ENCODE measurements around the gene R3HCC1L. TPM values are rescaled to one million over a fixed set of nuclear protein-coding genes. Genes with fewer than 3 reads are reported as not detected.

R3HCC1L gene
- total and polyA plus RNA-seq, 4 experiments from 2014 or later: 7.0 to 30.4 (median 20.5) TPM

DNA sequence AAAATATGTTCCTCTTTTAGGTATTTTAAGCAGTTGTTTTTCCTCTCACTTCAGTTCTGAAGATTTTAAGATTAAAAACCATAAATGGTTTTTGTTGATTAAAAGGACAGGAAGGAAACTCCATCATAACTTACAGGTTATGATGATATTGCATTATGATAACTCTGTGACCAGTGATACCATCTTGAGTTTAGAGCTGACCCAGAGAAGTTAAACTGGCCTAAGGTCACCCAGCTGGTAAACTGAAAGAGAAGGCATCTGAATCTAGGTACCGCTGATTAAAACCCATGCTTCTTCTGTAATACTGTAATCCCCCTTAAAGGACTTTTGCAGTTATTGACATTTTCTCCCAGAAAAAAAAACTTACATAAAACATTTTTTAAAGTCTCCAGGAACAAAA is 103.9 kb downstream of the R3HCC1L start:
- Histone ChIP-seq H3K9me3 (ENCODE audit: control insufficient read depth in 1 of 2, low read length in 2 of 2) (no peaks in the 10 kb centered on the region), H3K4me3 (ENCODE audit: low read length in 2 of 2) (no peak overlapping the region), H3K36me3 (ENCODE audit: insufficient read depth, low read length) (peaks cover 35% of the 10 kb centered on the region), H3K4me1 (ENCODE audit: insufficient read depth, low read length) (peaks cover 7% of the 10 kb centered on the region), H3K27me3 (ENCODE audit: insufficient read depth, low read length) (no peaks in the 10 kb centered on the region), H3K27ac (ENCODE audit: low read depth, low read length) (no peak overlapping the region)
- Mint-ChIP-seq H3K4me1 (peaks cover 5 to 10% (median 8%) of the 10 kb centered on the region in 4 donors), H3K9me3 (no peaks in the 10 kb centered on the region), H3K36me3 (peaks cover 44 to 78% of the 10 kb centered on the region in 2 donors), H3K4me3 (no peak overlapping the region), H3K27ac (peak overlapping the region in 3 of 7 donors; percentile 8 to 38 (median 18)), H3K27me3 (no peaks in the 10 kb centered on the region)
- CTCF ChIA-PET (ENCODE audit: partially characterized antibody): no interaction called here
- POLR2A ChIA-PET (ENCODE audit: partially characterized antibody): no interaction called here
- no peak for DNase-seq
- intact Hi-C loops (cut with micrococcal nuclease): no loop called here

DNA sequence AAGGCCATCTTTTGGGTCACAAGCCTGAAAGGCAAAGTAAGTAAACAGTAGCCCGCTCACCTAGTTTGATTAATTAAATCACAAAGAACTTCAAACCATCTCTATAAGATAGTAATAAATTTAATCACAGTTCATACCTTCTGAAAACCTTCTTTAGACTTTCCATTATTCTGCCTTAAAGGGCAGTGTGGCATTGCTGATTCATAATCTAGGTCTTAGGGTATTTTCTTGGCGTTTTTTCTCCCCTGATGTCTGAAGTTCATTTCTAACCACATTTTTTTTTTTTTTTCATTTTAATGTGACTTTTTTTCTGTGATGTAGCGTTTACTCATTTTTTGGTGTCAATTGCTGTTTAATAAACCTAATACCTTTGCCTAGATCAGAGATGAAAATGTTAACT is 106.1 kb downstream of the R3HCC1L start:
- DNase-seq: no peak
- Histone ChIP-seq H3K27me3 (ENCODE audit: insufficient read depth, low read length) (no peaks in the 10 kb centered on the region), H3K9me3 (ENCODE audit: control insufficient read depth in 1 of 2, low read length in 2 of 2) (no peaks in the 10 kb centered on the region), H3K36me3 (ENCODE audit: insufficient read depth, low read length) (peaks cover 46% of the 10 kb centered on the region), H3K27ac (ENCODE audit: low read depth, low read length) (no peak overlapping the region), H3K4me1 (ENCODE audit: insufficient read depth, low read length) (peaks cover 7% of the 10 kb centered on the region), H3K4me3 (ENCODE audit: low read length in 2 of 2) (no peak overlapping the region)
- ChIA-PET POLR2A (ENCODE audit: partially characterized antibody) (no interaction called here), CTCF (ENCODE audit: partially characterized antibody) (interaction anchor here (0.6 kb wide), 1 partner anchor 71 kb away, joined by 4 read pairs; no protein-coding TSS in a partner anchor)
- intact Hi-C loops (cut with micrococcal nuclease): no loop called here
- Mint-ChIP-seq H3K27me3 (no peaks in the 10 kb centered on the region), H3K4me3 (no peak overlapping the region), H3K27ac (no peak overlapping the region), H3K9me3 (no peaks in the 10 kb centered on the region), H3K4me1 (peaks cover 5 to 8% (median 7%) of the 10 kb centered on the region in 4 donors), H3K36me3 (peaks cover 44 to 83% of the 10 kb centered on the region in 2 donors)

DNA sequence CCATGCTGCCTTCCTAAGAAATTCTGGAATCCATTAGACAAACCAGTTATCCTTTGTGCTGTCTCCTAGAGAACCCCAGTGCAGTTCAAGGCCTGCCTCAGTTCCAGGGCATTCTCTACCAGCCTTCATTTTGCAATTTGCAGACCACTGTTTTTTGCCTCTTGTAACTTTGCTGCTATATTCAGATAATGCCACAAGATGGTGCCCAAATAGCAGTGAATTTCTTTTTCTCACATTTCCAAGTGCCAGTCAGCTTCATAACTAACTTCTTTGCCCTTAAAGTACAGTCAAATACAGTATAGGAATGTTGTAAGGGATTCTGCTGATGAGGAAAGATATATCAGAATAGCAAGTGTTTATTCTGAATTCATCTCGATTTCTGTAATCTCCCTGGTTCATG is 108.4 kb downstream of the R3HCC1L start:
- Histone ChIP-seq H3K27ac (ENCODE audit: low read depth, low read length) (no peak overlapping the region), H3K27me3 (ENCODE audit: insufficient read depth, low read length) (no peaks in the 10 kb centered on the region), H3K4me3 (ENCODE audit: low read length in 2 of 2) (no peak overlapping the region), H3K4me1 (ENCODE audit: insufficient read depth, low read length) (peaks cover 6% of the 10 kb centered on the region), H3K36me3 (ENCODE audit: insufficient read depth, low read length) (peaks cover 49% of the 10 kb centered on the region), H3K9me3 (ENCODE audit: control insufficient read depth in 1 of 2, low read length in 2 of 2) (no peaks in the 10 kb centered on the region)
- Mint-ChIP-seq H3K4me3 (no peak overlapping the region), H3K9me3 (no peaks in the 10 kb centered on the region), H3K27me3 (no peaks in the 10 kb centered on the region), H3K36me3 (peaks cover 44 to 80% of the 10 kb centered on the region in 2 donors), H3K4me1 (peaks cover 0 to 5% (median under 1%) of the 10 kb centered on the region in 4 donors), H3K27ac (peak overlapping the region in 1 of 7 donors; percentile 39)
- ChIA-PET CTCF (ENCODE audit: partially characterized antibody) (interaction anchor here (1.0 kb wide), 1 partner anchor 224 kb away, joined by 3 read pairs; no protein-coding TSS in a partner anchor), POLR2A (ENCODE audit: partially characterized antibody) (no interaction called here)
- DNase-seq: no peak
- intact Hi-C loops (cut with micrococcal nuclease): no loop called here

DNA sequence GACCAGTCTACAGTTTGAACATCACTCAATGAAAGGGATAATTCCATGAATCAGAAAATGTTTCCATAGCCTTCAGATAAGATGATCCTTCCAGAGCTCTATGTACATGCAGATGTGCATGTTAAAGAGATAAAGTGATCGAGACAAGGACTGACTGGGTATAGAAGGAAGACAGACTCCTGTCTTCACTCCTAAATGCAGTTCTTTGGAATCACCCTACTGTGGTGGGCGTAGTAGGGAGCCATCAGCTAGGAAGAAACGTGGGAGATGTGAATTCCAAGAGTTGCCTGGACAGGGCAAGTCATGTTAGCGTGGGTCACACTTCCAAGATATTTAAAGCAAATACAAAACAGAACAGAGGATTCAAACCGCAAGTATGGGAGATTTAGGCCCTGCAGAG is 109.7 kb downstream of the R3HCC1L start:
- H3K36me3 Mint-ChIP-seq: peaks cover 52 to 79% of the 10 kb centered on the region in 2 donors
- H3K27ac Mint-ChIP-seq: peak overlapping the region in 1 of 7 donors; percentile 79
- intact Hi-C loops (cut with micrococcal nuclease): no loop called here
- no peaks in the 10 kb centered on the region for H3K9me3 Mint-ChIP-seq
- H3K4me3 Mint-ChIP-seq: no peak overlapping the region
- H3K4me1 ChIP-seq (ENCODE audit: insufficient read depth, low read length): no peaks in the 10 kb centered on the region
- H3K27ac ChIP-seq (ENCODE audit: low read depth, low read length): no peak overlapping the region
- ChIA-PET POLR2A (ENCODE audit: partially characterized antibody) (no interaction called here), CTCF (ENCODE audit: partially characterized antibody) (no interaction called here)
- H3K9me3 ChIP-seq (ENCODE audit: control insufficient read depth in 1 of 2, low read length in 2 of 2): no peaks in the 10 kb centered on the region
- no peaks in the 10 kb centered on the region for H3K27me3 Mint-ChIP-seq
- DNase-seq: no peak
- H3K4me3 ChIP-seq (ENCODE audit: low read length in 2 of 2): no peak overlapping the region
- H3K4me1 Mint-ChIP-seq: peaks cover 0 to 1% (median 0%) of the 10 kb centered on the region in 4 donors
- H3K36me3 ChIP-seq (ENCODE audit: insufficient read depth, low read length): peaks cover 58% of the 10 kb centered on the region
- no peaks in the 10 kb centered on the region for H3K27me3 ChIP-seq (ENCODE audit: insufficient read depth, low read length)

DNA sequence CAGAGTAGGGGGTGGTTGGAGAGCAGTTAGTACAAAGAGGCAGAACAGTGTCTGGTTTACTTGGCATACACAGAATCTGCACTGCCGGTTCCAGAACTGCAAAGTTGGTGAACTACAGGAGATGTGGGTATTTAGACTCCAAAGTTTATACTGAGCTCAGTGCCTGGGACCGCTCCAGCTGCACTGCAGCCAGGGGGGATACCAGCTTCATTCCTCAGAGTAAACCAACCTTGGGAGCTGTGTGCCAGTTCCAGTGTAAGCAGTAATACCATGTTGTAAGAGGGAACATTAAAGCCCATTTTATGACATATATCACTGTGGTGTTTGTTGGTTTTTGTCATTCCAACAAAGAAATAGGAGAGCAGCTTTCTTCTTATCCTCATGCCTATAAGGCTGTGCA is 110.1 kb downstream of the R3HCC1L start:
- Mint-ChIP-seq H3K27me3 (no peaks in the 10 kb centered on the region), H3K4me3 (no peak overlapping the region), H3K4me1 (peaks cover 0 to 1% (median 0%) of the 10 kb centered on the region in 4 donors), H3K9me3 (no peaks in the 10 kb centered on the region), H3K27ac (peak overlapping the region in 1 of 7 donors; percentile 79), H3K36me3 (peaks cover 56 to 81% of the 10 kb centered on the region in 2 donors)
- peaks cover 54% of the 10 kb centered on the region for H3K36me3 ChIP-seq (ENCODE audit: insufficient read depth, low read length)
- no peaks in the 10 kb centered on the region for H3K4me1 ChIP-seq (ENCODE audit: insufficient read depth, low read length)
- H3K27ac ChIP-seq (ENCODE audit: low read depth, low read length): no peak overlapping the region
- DNase-seq: no peak
- no peak overlapping the region for H3K4me3 ChIP-seq (ENCODE audit: low read length in 2 of 2)
- no peaks in the 10 kb centered on the region for H3K9me3 ChIP-seq (ENCODE audit: control insufficient read depth in 1 of 2, low read length in 2 of 2)
- H3K27me3 ChIP-seq (ENCODE audit: insufficient read depth, low read length): no peaks in the 10 kb centered on the region
- POLR2A ChIA-PET (ENCODE audit: partially characterized antibody): no interaction called here
- CTCF ChIA-PET (ENCODE audit: partially characterized antibody): no interaction called here
- intact Hi-C loops (cut with micrococcal nuclease): no loop called here

DNA sequence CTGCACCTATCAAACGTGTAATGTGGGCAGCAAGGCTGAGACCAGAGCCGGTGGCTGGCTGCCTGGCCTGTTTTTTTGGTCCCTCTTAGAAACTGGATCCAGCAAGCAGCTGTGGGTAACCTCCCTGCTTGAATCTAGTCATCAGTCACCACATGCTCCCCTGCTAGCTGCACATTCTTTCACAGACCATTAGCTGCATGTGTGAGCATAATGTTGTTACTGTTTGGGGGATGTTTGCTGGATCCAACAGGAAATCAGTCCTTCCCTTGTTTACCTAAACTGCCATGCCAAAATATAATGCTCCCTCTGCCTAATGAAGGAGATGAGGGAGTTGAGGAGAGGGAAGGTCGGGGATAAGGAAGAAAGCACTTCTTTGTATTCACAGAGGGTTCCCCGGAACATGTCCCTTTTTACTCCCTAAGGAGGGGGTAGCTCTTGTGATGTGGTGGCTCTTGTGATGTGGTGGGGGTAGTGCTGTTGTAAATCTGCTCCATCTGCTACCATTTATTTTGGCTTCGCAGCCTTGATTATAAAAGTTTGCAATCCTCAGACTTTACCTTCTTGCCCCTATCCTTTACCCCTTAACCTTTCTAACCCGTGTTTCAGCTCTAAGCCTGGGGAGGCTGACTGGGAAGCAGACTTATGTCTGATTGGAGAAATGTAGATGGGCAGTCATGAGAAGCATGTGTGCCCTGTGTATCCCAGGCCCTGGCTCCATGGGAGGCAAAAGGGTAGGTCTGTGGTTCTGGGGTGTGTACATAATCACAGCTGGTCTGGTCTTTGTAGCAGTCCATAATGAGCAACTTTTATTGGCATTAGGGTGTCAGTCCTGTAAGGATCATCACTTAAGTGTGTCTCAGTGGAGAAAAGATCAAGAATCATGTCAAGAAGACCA is 112.7 kb downstream of the R3HCC1L start:
- no peaks in the 10 kb centered on the region for H3K9me3 Mint-ChIP-seq
- Histone ChIP-seq H3K27ac (ENCODE audit: low read depth, low read length) (no peak overlapping the region), H3K27me3 (ENCODE audit: insufficient read depth, low read length) (no peaks in the 10 kb centered on the region), H3K36me3 (ENCODE audit: insufficient read depth, low read length) (peaks cover 54% of the 10 kb centered on the region), H3K9me3 (ENCODE audit: control insufficient read depth in 1 of 2, low read length in 2 of 2) (no peaks in the 10 kb centered on the region), H3K4me3 (ENCODE audit: low read length in 2 of 2) (no peak overlapping the region), H3K4me1 (ENCODE audit: insufficient read depth, low read length) (no peaks in the 10 kb centered on the region)
- peak overlapping the region in 2 of 7 donors; percentile 35 to 49 for H3K27ac Mint-ChIP-seq
- ChIA-PET POLR2A (ENCODE audit: partially characterized antibody) (no interaction called here), CTCF (ENCODE audit: partially characterized antibody) (no interaction called here)
- H3K4me3 Mint-ChIP-seq: no peak overlapping the region
- DNase-seq: no peak
- H3K36me3 Mint-ChIP-seq: peaks cover 67 to 82% of the 10 kb centered on the region in 2 donors
- intact Hi-C loops (cut with micrococcal nuclease): no loop called here
- no peaks in the 10 kb centered on the region for H3K27me3 Mint-ChIP-seq
- H3K4me1 Mint-ChIP-seq: peaks cover 0 to 1% (median 0%) of the 10 kb centered on the region in 4 donors

DNA sequence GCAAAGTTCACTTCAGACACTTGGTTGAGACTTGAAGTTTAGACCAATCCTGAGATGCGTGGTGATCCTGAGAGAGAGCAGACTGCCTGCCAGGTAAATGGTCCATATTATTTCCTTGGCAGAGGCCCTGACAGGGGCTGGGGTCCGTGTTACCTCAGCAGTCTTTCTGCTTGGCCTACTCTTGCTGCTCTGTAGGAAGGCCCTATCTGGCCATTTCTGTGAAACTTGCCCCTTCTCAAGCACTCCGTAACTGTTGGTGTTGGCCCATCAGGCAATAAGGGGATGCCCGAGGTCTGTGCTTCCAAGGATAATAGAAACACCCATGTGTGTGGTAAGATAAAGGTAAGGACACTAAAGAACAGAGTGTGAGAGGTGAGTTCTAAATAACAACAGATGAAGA is 113.6 kb downstream of the R3HCC1L start:
- H3K27ac ChIP-seq (ENCODE audit: low read depth, low read length): no peak overlapping the region
- Mint-ChIP-seq H3K36me3 (peaks cover 60 to 79% of the 10 kb centered on the region in 2 donors), H3K27me3 (no peaks in the 10 kb centered on the region), H3K27ac (peak overlapping the region in 1 of 7 donors; percentile 58), H3K9me3 (no peaks in the 10 kb centered on the region), H3K4me3 (no peak overlapping the region), H3K4me1 (peaks cover 0 to 1% (median 0%) of the 10 kb centered on the region in 4 donors)
- H3K4me1 ChIP-seq (ENCODE audit: insufficient read depth, low read length): no peaks in the 10 kb centered on the region
- ChIA-PET CTCF (ENCODE audit: partially characterized antibody) (no interaction called here), POLR2A (ENCODE audit: partially characterized antibody) (no interaction called here)
- H3K27me3 ChIP-seq (ENCODE audit: insufficient read depth, low read length): no peaks in the 10 kb centered on the region
- intact Hi-C loops (cut with micrococcal nuclease): no loop called here
- H3K36me3 ChIP-seq (ENCODE audit: insufficient read depth, low read length): peaks cover 48% of the 10 kb centered on the region
- H3K9me3 ChIP-seq (ENCODE audit: control insufficient read depth in 1 of 2, low read length in 2 of 2): no peaks in the 10 kb centered on the region
- H3K4me3 ChIP-seq (ENCODE audit: low read length in 2 of 2): no peak overlapping the region
- no peak for DNase-seq

Data from CD4-positive, alpha-beta memory T cell (primary cell).